GM12864 (cell line): ENCODE measurements around the gene EIF3J.
"Not testable (repeated sequence)": the region's sequence is repeated elsewhere in the genome, so short reads cannot be mapped to it uniquely, and the experiment has no call there.

Experiments
- DNase-seq: peaks from one replicate; pipeline ENCODE4 v3.0.0-alpha.2; 2011; ENCODE audit warnings: low read depth
- H3K4me3 ChIP-seq: 2 replicates; pipeline ENCODE4 v1.5.1; 2011; ENCODE audit warnings: mild to moderate bottlenecking, low read depth, low read length, control low read depth
- CTCF ChIP-seq: IDR thresholded peaks from 2 replicates; pipeline ENCODE4 v1.5.1; 2011; ENCODE audit warnings: low read depth, mild to moderate bottlenecking, moderate library complexity, low read length, control low read depth, inconsistent platforms; ENCODE audit errors: missing control alignments

EIF3J gene

GRCh38 chr15:44541282-44541958 lies 4.5 kb downstream of the EIF3J start:
- no peak for TF ChIP-seq CTCF
- no peak overlapping the region for H3K4me3 ChIP-seq
- DNase-seq = no peak

- DNase-seq = no peak
- TF ChIP-seq CTCF = no peak
- no peak overlapping the region for H3K4me3 ChIP-seq
Observed at GRCh38 chr15:44542596-44542995, 5.6 kb downstream of the EIF3J start.

GRCh38 chr15:44544745-44545144 lies 7.8 kb downstream of the EIF3J start:
- DNase-seq, H3K4me3 ChIP-seq: not testable (repeated sequence)

- peak; percentile 31 for TF ChIP-seq CTCF
- peak; percentile 24 for DNase-seq
- no peak overlapping the region for H3K4me3 ChIP-seq
Observed at GRCh38 chr15:44545913-44546802, 9.2 kb downstream of the EIF3J start.

GRCh38 chr15:44549152-44549551 lies 12.2 kb downstream of the EIF3J start:
- not testable (repeated sequence) for DNase-seq, H3K4me3 ChIP-seq

GRCh38 chr15:44550256-44550655 lies 13.3 kb downstream of the EIF3J start:
- TF ChIP-seq CTCF = peak; percentile 32
- DNase-seq = no peak
- no peak overlapping the region for H3K4me3 ChIP-seq

- TF ChIP-seq CTCF = no peak
- DNase-seq = no peak
- no peak overlapping the region for H3K4me3 ChIP-seq
Observed at GRCh38 chr15:44550734-44551133, 13.8 kb downstream of the EIF3J start.
